LNCAP (cell line): ENCODE data around the gene LCN15.

Experiments
- TF ChIP-seq, protein P1 (sequence below): fragments of 450-650 bp; IDR thresholded peaks from 2 replicates; pipeline ENCODE4 v1.5.1; 2017; ENCODE audit warnings: mild to moderate bottlenecking

The LCN15 gene

DNA sequence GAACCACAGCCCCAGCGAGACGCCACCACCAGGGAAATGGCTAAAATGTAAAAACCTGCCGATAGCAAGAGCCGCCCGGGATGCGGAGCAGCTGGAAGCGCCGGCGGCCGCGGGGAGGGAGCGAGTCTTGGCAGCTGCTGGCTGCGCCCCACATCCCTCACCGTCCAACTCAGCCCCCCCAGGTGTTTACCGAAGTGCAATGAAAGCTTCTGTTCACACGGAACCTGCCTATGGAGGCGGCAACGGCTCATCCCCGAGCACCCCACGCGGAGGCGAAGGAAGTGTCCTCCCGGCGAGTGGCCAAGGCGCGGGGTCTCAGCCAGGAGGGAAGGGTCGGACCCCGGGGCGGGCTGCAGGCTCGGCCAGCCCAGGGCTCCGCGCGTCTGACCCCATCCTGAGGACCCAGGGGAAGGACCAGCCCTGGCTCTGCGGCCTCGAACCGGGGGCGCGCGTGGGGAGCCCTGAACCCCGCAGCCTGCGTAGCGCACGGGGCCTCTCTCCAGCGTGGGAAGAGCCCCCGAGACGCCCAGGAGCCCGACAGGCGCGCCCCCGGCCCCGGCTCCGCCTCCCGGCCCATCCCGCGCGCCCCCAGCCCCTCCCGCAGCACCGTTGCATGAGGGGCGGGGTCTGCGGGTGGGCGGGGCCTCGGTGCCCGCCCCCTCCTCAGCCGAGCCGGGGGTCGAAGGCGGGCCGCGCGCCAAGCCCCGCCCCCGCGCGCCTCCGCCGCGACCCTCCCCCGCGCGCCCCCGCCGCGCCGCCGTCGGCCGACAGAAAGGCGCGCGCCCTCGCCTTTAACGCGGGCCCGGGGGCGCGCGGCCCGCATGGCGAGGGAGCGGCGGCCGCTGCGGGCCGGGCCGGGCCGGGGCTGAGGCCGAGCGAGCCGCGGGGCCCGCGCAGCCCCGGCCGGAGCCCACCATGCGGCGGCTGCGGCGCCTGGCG, 52.3 kb downstream of the LCN15 start, which contains the start of gene DIPK1B:
Gene DIPK1B (plus strand): TSS at position 822 of the 939 bp plus-strand sequence. CDS start 94 bp downstream, at position 916.
- TF ChIP-seq, protein P1, sequence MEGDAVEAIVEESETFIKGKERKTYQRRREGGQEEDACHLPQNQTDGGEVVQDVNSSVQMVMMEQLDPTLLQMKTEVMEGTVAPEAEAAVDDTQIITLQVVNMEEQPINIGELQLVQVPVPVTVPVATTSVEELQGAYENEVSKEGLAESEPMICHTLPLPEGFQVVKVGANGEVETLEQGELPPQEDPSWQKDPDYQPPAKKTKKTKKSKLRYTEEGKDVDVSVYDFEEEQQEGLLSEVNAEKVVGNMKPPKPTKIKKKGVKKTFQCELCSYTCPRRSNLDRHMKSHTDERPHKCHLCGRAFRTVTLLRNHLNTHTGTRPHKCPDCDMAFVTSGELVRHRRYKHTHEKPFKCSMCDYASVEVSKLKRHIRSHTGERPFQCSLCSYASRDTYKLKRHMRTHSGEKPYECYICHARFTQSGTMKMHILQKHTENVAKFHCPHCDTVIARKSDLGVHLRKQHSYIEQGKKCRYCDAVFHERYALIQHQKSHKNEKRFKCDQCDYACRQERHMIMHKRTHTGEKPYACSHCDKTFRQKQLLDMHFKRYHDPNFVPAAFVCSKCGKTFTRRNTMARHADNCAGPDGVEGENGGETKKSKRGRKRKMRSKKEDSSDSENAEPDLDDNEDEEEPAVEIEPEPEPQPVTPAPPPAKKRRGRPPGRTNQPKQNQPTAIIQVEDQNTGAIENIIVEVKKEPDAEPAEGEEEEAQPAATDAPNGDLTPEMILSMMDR, result no peak

DNA sequence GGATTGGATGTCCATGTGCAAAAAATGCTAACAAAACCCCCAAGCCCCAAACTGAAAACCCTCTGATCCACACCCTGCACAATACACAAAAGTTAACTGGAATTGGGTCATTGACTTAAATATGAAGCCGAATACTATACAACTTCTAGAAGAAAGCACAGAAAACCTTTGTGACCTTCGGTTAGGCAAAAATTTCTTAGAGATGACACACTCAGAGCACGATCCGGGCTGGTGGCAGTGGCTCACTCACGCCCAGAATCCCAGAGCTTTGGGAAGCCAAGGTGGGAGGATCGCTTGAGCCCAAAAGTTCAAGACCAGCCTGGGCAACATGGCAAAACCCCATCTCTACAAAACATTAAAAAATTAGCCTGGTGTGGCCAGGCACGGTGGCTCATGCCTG, 53.8 kb downstream of the LCN15 start:
- TF ChIP-seq, protein P1, result no peak
